ENCODE data around the gene TAF7L.
"Not testable (repeated sequence)": the region's sequence is repeated elsewhere in the genome, so short reads cannot be mapped to it uniquely, and the experiment has no call there.

The TAF7L gene, protein sequence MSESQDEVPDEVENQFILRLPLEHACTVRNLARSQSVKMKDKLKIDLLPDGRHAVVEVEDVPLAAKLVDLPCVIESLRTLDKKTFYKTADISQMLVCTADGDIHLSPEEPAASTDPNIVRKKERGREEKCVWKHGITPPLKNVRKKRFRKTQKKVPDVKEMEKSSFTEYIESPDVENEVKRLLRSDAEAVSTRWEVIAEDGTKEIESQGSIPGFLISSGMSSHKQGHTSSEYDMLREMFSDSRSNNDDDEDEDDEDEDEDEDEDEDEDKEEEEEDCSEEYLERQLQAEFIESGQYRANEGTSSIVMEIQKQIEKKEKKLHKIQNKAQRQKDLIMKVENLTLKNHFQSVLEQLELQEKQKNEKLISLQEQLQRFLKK

GRCh38 chrX:101290957-101291603 lies at the start of gene TAF7L:
Gene TAF7L, minus strand, starts transcription at chrX:101291334. Its CDS starts 3,791 bp downstream, at chrX:101287543.
- Mint-ChIP-seq H3K27ac (no peak within 1 kb of the TSS), H3K27me3 (ENCODE audit: low read depth) (peaks cover 13% of the 10 kb centered on the region), H3K4me3 (no peak within 1 kb of the TSS), H3K36me3 (ENCODE audit: low read depth) (no peaks in the 10 kb centered on the region), H3K4me1 (ENCODE audit: low read depth) (no peaks in the 10 kb centered on the region), H3K9me3 (no peaks in the 10 kb centered on the region)

- no peak overlapping the region for H3K4me3 Mint-ChIP-seq
- H3K4me1 Mint-ChIP-seq (ENCODE audit: low read depth): peaks cover 10% of the 10 kb centered on the region
- H3K27ac Mint-ChIP-seq: no peak overlapping the region
- H3K36me3 Mint-ChIP-seq (ENCODE audit: low read depth): peaks cover 2% of the 10 kb centered on the region
- H3K9me3 Mint-ChIP-seq: peaks cover 6% of the 10 kb centered on the region
- no peaks in the 10 kb centered on the region for H3K27me3 Mint-ChIP-seq (ENCODE audit: low read depth)
Measured at GRCh38 chrX:101337776-101338271, 46.7 kb upstream of the TAF7L start.

DNA sequence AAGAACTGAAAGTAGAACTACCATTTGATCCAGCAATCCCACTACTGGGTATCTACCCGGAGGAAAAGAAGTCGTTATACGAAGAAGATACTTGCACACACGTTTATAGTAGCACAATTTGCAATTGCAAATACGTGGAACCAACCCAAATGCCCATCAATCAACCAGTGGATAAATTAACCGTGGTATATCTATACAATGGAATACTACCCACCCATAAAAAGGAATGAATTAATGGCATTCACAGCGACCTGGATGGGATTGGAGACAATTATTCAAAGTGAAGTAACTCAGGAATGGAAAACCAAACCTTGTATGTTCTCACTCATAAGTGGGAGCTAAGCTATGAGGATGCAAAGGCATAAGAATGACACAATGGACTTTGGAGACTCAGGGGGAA lies 43.2 kb upstream of the TAF7L start:
- Mint-ChIP-seq H3K4me1 (ENCODE audit: low read depth) (peaks cover 16% of the 10 kb centered on the region), H3K9me3 (peaks cover 11% of the 10 kb centered on the region)
- not testable (repeated sequence) for H3K36me3 Mint-ChIP-seq (ENCODE audit: low read depth); H3K27me3 Mint-ChIP-seq (ENCODE audit: low read depth); H3K4me3 Mint-ChIP-seq; H3K27ac Mint-ChIP-seq

GRCh38 chrX:101326600-101326999 lies 35.5 kb upstream of the TAF7L start:
- not testable (repeated sequence) for H3K9me3 Mint-ChIP-seq; H3K4me1 Mint-ChIP-seq (ENCODE audit: low read depth); H3K27ac Mint-ChIP-seq; H3K4me3 Mint-ChIP-seq; H3K36me3 Mint-ChIP-seq (ENCODE audit: low read depth); H3K27me3 Mint-ChIP-seq (ENCODE audit: low read depth)

DNA sequence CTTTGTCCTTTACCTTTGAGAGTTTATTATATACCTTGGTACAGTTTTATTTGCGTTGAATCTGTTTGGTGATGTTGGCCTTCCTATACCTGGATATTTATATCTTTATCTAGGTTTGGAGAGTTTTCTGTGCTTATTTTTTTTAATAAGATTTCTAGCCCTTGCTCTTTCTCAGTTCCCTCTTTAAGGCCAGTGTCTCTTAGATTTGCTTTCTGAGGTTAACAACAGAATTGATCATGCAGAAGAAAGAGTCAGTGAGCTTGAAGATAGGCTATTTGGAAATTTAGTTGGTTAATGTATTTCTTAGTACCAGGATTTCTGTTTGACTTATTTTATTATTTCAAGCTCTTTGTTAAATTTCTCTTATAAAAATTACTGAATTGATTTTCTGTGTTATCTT lies 12.7 kb upstream of the TAF7L start:
- H3K27ac Mint-ChIP-seq: no peak overlapping the region
- no peaks in the 10 kb centered on the region for H3K27me3 Mint-ChIP-seq (ENCODE audit: low read depth)
- H3K36me3 Mint-ChIP-seq (ENCODE audit: low read depth): no peaks in the 10 kb centered on the region
- H3K4me1 Mint-ChIP-seq (ENCODE audit: low read depth): no peaks in the 10 kb centered on the region
- no peaks in the 10 kb centered on the region for H3K9me3 Mint-ChIP-seq
- H3K4me3 Mint-ChIP-seq: no peak overlapping the region

- not testable (repeated sequence) for H3K27ac Mint-ChIP-seq; H3K27me3 Mint-ChIP-seq (ENCODE audit: low read depth); H3K4me1 Mint-ChIP-seq (ENCODE audit: low read depth); H3K36me3 Mint-ChIP-seq (ENCODE audit: low read depth); H3K4me3 Mint-ChIP-seq; H3K9me3 Mint-ChIP-seq
Measured at GRCh38 chrX:101295603-101296002, 4.5 kb upstream of the TAF7L start.

- peaks cover 8% of the 10 kb centered on the region for H3K27me3 Mint-ChIP-seq (ENCODE audit: low read depth)
- H3K4me1 Mint-ChIP-seq (ENCODE audit: low read depth): no peaks in the 10 kb centered on the region
- no peak overlapping the region for H3K4me3 Mint-ChIP-seq
- H3K36me3 Mint-ChIP-seq (ENCODE audit: low read depth): no peaks in the 10 kb centered on the region
- H3K27ac Mint-ChIP-seq: no peak overlapping the region
- no peaks in the 10 kb centered on the region for H3K9me3 Mint-ChIP-seq
Measured at GRCh38 chrX:101287402-101287801, 3.7 kb downstream of the TAF7L start.

- Mint-ChIP-seq H3K27me3 (ENCODE audit: low read depth) (no peaks in the 10 kb centered on the region), H3K4me1 (ENCODE audit: low read depth) (no peaks in the 10 kb centered on the region), H3K27ac (no peak overlapping the region), H3K9me3 (no peaks in the 10 kb centered on the region), H3K4me3 (no peak overlapping the region), H3K36me3 (ENCODE audit: low read depth) (no peaks in the 10 kb centered on the region)
Measured at GRCh38 chrX:101276238-101276637, 14.9 kb downstream of the TAF7L start.

GRCh38 chrX:101274198-101274597 lies 16.9 kb downstream of the TAF7L start:
- Mint-ChIP-seq H3K4me3 (no peak overlapping the region), H3K36me3 (ENCODE audit: low read depth) (no peaks in the 10 kb centered on the region), H3K9me3 (no peaks in the 10 kb centered on the region), H3K27ac (no peak overlapping the region), H3K4me1 (ENCODE audit: low read depth) (no peaks in the 10 kb centered on the region), H3K27me3 (ENCODE audit: low read depth) (no peaks in the 10 kb centered on the region)

DNA sequence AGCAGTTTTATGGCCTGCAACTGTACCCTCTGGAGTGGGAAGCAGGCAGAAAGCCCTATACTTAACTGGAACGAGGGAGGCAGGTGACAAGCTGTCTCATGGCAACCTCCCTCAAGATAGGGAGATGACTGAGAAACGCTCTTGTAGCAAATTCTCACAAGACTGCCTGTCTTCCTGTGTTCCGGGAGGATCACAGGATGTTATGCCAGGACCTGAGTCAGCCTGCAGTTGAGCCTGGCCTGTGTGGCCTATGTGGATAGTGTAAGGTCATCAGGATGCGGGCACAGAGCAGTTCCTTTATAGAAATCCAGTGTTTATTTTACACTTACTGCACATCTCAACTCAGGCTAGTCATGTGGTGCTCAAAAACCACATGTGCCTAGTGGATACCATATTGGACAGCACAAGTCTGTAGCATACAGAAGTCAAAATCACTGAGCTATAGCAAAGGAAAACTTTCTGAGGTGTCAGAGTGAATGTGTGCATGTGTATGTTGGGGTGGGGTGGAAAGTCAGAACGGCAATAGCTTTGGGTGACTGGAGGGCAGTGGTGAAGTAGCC lies 25.2 kb downstream of the TAF7L start:
- H3K36me3 Mint-ChIP-seq (ENCODE audit: low read depth): no peaks in the 10 kb centered on the region
- no peak overlapping the region for H3K27ac Mint-ChIP-seq
- H3K4me3 Mint-ChIP-seq: no peak overlapping the region
- H3K27me3 Mint-ChIP-seq (ENCODE audit: low read depth): no peaks in the 10 kb centered on the region
- H3K4me1 Mint-ChIP-seq (ENCODE audit: low read depth): no peaks in the 10 kb centered on the region
- H3K9me3 Mint-ChIP-seq: no peaks in the 10 kb centered on the region

- Mint-ChIP-seq H3K27me3 (ENCODE audit: low read depth) (no peaks in the 10 kb centered on the region), H3K4me1 (ENCODE audit: low read depth) (no peaks in the 10 kb centered on the region), H3K27ac (no peak overlapping the region), H3K4me3 (no peak overlapping the region), H3K9me3 (no peaks in the 10 kb centered on the region), H3K36me3 (ENCODE audit: low read depth) (no peaks in the 10 kb centered on the region)
Measured at GRCh38 chrX:101263766-101264165, 27.4 kb downstream of the TAF7L start.

DNA sequence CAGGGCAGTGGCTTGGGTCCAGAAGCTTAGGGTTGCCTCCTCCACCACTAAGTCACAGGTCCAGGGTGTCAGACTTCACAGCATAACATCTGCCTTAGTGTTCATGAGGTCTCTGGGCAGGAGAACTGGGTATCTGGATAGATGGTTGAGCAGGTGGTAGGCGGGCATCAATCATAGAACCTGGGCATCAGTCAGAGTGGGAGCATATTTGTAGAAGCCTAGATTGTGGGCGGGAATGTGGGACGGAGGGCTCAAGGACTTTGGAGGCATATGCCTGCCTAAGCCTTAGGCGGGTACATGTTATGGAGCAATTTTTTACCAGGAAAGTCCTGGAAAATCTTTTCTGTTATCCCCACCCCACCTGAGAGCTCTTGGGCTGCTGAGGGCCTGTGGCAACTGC lies 28.5 kb downstream of the TAF7L start:
- H3K4me1 Mint-ChIP-seq (ENCODE audit: low read depth): peaks cover 3% of the 10 kb centered on the region
- H3K36me3 Mint-ChIP-seq (ENCODE audit: low read depth): no peaks in the 10 kb centered on the region
- no peak overlapping the region for H3K4me3 Mint-ChIP-seq
- H3K9me3 Mint-ChIP-seq: no peaks in the 10 kb centered on the region
- H3K27ac Mint-ChIP-seq: no peak overlapping the region
- H3K27me3 Mint-ChIP-seq (ENCODE audit: low read depth): no peaks in the 10 kb centered on the region

GRCh38 chrX:101260435-101260834 lies 30.7 kb downstream of the TAF7L start:
- no peaks in the 10 kb centered on the region for H3K27me3 Mint-ChIP-seq (ENCODE audit: low read depth)
- H3K4me3 Mint-ChIP-seq: no peak overlapping the region
- no peak overlapping the region for H3K27ac Mint-ChIP-seq
- no peaks in the 10 kb centered on the region for H3K36me3 Mint-ChIP-seq (ENCODE audit: low read depth)
- peaks cover 5% of the 10 kb centered on the region for H3K4me1 Mint-ChIP-seq (ENCODE audit: low read depth)
- H3K9me3 Mint-ChIP-seq: no peaks in the 10 kb centered on the region

- Mint-ChIP-seq H3K4me3 (no peak overlapping the region), H3K9me3 (no peaks in the 10 kb centered on the region), H3K36me3 (ENCODE audit: low read depth) (no peaks in the 10 kb centered on the region), H3K27ac (no peak overlapping the region), H3K4me1 (ENCODE audit: low read depth) (peaks cover 5% of the 10 kb centered on the region), H3K27me3 (ENCODE audit: low read depth) (no peaks in the 10 kb centered on the region)
Measured at GRCh38 chrX:101258259-101258581, 32.9 kb downstream of the TAF7L start.
